CD4-positive, alpha-beta T cell (primary cell): ENCODE measurements around the gene FZR1. TPM values are rescaled to one million over a fixed set of nuclear protein-coding genes. Genes with fewer than 3 reads are reported as not detected.

Experiments used
- ATAC-seq: fragments of 200-7000 bp; cut with Tn5 transposase; one replicate; pipeline ENCODE4 v1.10.0; 2022; ENCODE audit warnings: mild to moderate bottlenecking; ENCODE audit not compliant: poor library complexity
- CTCF ChIA-PET: fragments of 350-600 bp; sonication (Branson Sonifier 250); formaldehyde crosslinking; loops from one replicate; lab custom pipeline; 2021; ENCODE audit warnings: antibody characterized with exemption, inconsistent platforms; lab: Charles Lee
- POLR2A ChIA-PET: fragments of 350-600 bp; sonication (Branson Sonifier 250); formaldehyde crosslinking; loops from one replicate; lab custom pipeline; 2021; ENCODE audit warnings: antibody characterized with exemption, inconsistent platforms; lab: Charles Lee
- DNase-seq, 14 experiments: peaks; one replicate each; pipeline ENCODE4 v3.0.0-alpha.2; 2013 to 2020; ENCODE audit warnings: mixed read lengths in 2 of 14
- H3K27ac ChIP-seq, 2 donors: one replicate each; pipeline versions ENCODE4 v1.5.1 to v1.7.0; 2013; ENCODE audit warnings: low read length in 2 of 2, low read depth in 1 of 2, mild to moderate bottlenecking in 1 of 2
- H3K27me3 ChIP-seq, 2 experiments: 1 replicate in 1 of 2; 2 replicates in 1 of 2; pipeline versions ENCODE4 v1.6.1 to v1.7.0; 2013; ENCODE audit warnings: low read length in 2 of 2, control low read depth in 1 of 2, mild to moderate bottlenecking in 1 of 2, moderate library complexity in 1 of 2; ENCODE audit not compliant: insufficient read depth in 2 of 2, control insufficient read depth in 1 of 2
- H3K36me3 ChIP-seq: one replicate; pipeline ENCODE4 v1.6.1; 2013; ENCODE audit warnings: low read length, control low read depth; ENCODE audit not compliant: insufficient read depth
- H3K4me1 ChIP-seq: one replicate; pipeline ENCODE4 v1.6.1; 2013; ENCODE audit warnings: low read length, control low read depth; ENCODE audit not compliant: insufficient read depth
- H3K4me3 ChIP-seq: one replicate; pipeline ENCODE4 v1.5.1; 2013; ENCODE audit warnings: mild to moderate bottlenecking, low read length, moderate library complexity
- H3K9me3 ChIP-seq, 2 experiments: 1 replicate in 1 of 2; 2 replicates in 1 of 2; pipeline versions ENCODE4 v1.6.1 to v1.7.0; 2013; ENCODE audit warnings: low read length in 2 of 2, mild to moderate bottlenecking in 2 of 2, control low read depth in 1 of 2, moderate library complexity in 1 of 2; ENCODE audit not compliant: control insufficient read depth in 1 of 2, insufficient read depth in 1 of 2
- H3K27ac Mint-ChIP-seq: one replicate; pipeline ENCODE4 v1.8.0; 2020; ENCODE audit warnings: mixed read lengths
- H3K27me3 Mint-ChIP-seq: one replicate; pipeline ENCODE4 v1.8.0; 2021; ENCODE audit warnings: mixed read lengths
- H3K36me3 Mint-ChIP-seq: one replicate; pipeline ENCODE4 v1.8.0; 2021; ENCODE audit warnings: low read depth, mixed read lengths
- H3K4me1 Mint-ChIP-seq: one replicate; pipeline ENCODE4 v1.8.0; 2021; ENCODE audit warnings: low read depth, mixed read lengths
- H3K4me3 Mint-ChIP-seq: one replicate; pipeline ENCODE4 v1.8.0; 2020; ENCODE audit warnings: mild to moderate bottlenecking, mixed read lengths
- H3K9me3 Mint-ChIP-seq: one replicate; pipeline ENCODE4 v1.8.0; 2020; ENCODE audit warnings: mixed read lengths
- intact Hi-C, 2 experiments: fragments of 100-400 bp; cut with DNase I in 1 of 2; cut with micrococcal nuclease in 1 of 2; formaldehyde crosslinking; loops; one replicate each; pipeline versions ENCODE4 v1.15.1 to v1.9.0; 2023 to 2025; cut with DNase I, micrococcal nuclease
- total RNA-seq, 174 experiments: library from RNA in 2 of 174; stranded (reverse) in 2 of 174; gene quantifications; one replicate each; pipeline ENCODE4 v1.2.3 and lab custom pipeline; 2021 to 2026
- TF ChIP-seq, protein P1 (sequence below): fragments of 200-600 bp; IDR thresholded peaks from one replicate; pipeline ENCODE4 v1.8.0; 2022; ENCODE audit warnings: antibody characterized with exemption, mild to moderate bottlenecking

Gene FZR1
- total RNA-seq, 2 experiments from 2014 or later, result 109 to 116 TPM

GRCh38 chr19:3531716-3532115 is 25.6 kb downstream of the FZR1 start:
- Mint-ChIP-seq H3K27ac (no peak overlapping the region), H3K4me1 (no peaks in the 10 kb centered on the region), H3K27me3 (no peaks in the 10 kb centered on the region), H3K4me3 (no peak overlapping the region), H3K9me3 (no peaks in the 10 kb centered on the region), H3K36me3 (peaks cover 37% of the 10 kb centered on the region)
- CTCF ChIA-PET, result no interaction called here
- Histone ChIP-seq H3K9me3 (no peaks in the 10 kb centered on the region), H3K27ac (no peak overlapping the region), H3K27me3 (no peaks in the 10 kb centered on the region), H3K4me3 (no peak overlapping the region), H3K4me1 (no peaks in the 10 kb centered on the region), H3K36me3 (peaks cover 69% of the 10 kb centered on the region)
- POLR2A ChIA-PET, result no interaction called here
- TF ChIP-seq, protein P1, sequence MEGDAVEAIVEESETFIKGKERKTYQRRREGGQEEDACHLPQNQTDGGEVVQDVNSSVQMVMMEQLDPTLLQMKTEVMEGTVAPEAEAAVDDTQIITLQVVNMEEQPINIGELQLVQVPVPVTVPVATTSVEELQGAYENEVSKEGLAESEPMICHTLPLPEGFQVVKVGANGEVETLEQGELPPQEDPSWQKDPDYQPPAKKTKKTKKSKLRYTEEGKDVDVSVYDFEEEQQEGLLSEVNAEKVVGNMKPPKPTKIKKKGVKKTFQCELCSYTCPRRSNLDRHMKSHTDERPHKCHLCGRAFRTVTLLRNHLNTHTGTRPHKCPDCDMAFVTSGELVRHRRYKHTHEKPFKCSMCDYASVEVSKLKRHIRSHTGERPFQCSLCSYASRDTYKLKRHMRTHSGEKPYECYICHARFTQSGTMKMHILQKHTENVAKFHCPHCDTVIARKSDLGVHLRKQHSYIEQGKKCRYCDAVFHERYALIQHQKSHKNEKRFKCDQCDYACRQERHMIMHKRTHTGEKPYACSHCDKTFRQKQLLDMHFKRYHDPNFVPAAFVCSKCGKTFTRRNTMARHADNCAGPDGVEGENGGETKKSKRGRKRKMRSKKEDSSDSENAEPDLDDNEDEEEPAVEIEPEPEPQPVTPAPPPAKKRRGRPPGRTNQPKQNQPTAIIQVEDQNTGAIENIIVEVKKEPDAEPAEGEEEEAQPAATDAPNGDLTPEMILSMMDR, result no peak
- ATAC-seq (no peak), DNase-seq (no peak)
- intact Hi-C loops, result no loop called here

- Mint-ChIP-seq H3K4me1 (no peaks in the 10 kb centered on the region), H3K36me3 (peaks cover 34% of the 10 kb centered on the region), H3K27me3 (no peaks in the 10 kb centered on the region), H3K27ac (no peak overlapping the region), H3K4me3 (no peak overlapping the region), H3K9me3 (no peaks in the 10 kb centered on the region)
- Histone ChIP-seq H3K36me3 (peaks cover 64% of the 10 kb centered on the region), H3K4me1 (no peaks in the 10 kb centered on the region), H3K9me3 (no peaks in the 10 kb centered on the region), H3K4me3 (no peak overlapping the region), H3K27me3 (no peaks in the 10 kb centered on the region), H3K27ac (no peak overlapping the region)
- DNase-seq, result no peak
- ATAC-seq, result no peak
- intact Hi-C loops, result no loop called here
- TF ChIP-seq, protein P1, result no peak
- CTCF ChIA-PET, result no interaction called here
- POLR2A ChIA-PET, result no interaction called here
These were observed 26.2 kb downstream of the FZR1 start for GRCh38 chr19:3532154-3532786.

DNA sequence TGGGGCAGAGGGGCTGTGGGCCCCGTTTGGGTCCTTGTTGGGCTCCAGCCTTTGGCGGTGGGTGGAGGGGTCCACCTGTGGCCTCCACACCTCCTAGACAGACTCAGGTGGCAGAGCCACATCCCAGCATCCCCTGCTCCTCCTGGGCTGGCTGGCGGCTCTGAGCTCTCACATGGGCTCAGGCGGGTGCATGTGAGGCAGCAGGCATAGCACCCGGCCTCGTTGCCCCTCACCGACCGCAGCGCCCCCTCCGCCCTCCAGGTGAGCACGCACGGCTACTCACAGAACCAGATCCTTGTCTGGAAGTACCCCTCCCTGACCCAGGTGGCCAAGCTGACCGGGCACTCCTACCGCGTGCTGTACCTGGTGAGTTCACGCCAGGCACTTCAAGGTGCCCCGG is 26.9 kb downstream of the FZR1 start:
- Histone ChIP-seq H3K4me3 (no peak overlapping the region), H3K27me3 (no peaks in the 10 kb centered on the region), H3K4me1 (no peaks in the 10 kb centered on the region), H3K9me3 (no peaks in the 10 kb centered on the region), H3K27ac (no peak overlapping the region), H3K36me3 (peaks cover 56% of the 10 kb centered on the region)
- ChIA-PET CTCF (no interaction called here), POLR2A (no interaction called here)
- Mint-ChIP-seq H3K9me3 (no peaks in the 10 kb centered on the region), H3K27me3 (no peaks in the 10 kb centered on the region), H3K27ac (no peak overlapping the region), H3K4me1 (no peaks in the 10 kb centered on the region), H3K36me3 (peaks cover 41% of the 10 kb centered on the region), H3K4me3 (no peak overlapping the region)
- DNase-seq, result no peak
- intact Hi-C loops, result no loop called here
- TF ChIP-seq, protein P1, result no peak
- ATAC-seq, result no peak
